Upper lobe of left lung (tissue), 4 donors: ENCODE results near the gene SIRPD.
A peak's percentile ranks its signal among the peaks of the same experiment; 100 is the strongest.

Experiments
- POLR2A ChIP-seq, 4 donors: fragments of 450-650 bp; IDR thresholded peaks; one replicate each; pipeline ENCODE4 v1.5.1; 2016 to 2017; ENCODE audit warnings: antibody characterized with exemption in 4 of 4, mild to moderate bottlenecking in 2 of 4
- POLR2AphosphoS5 ChIP-seq, 2 donors: sonication (generic); formaldehyde crosslinking; IDR thresholded peaks; one replicate each; pipeline ENCODE4 v1.5.1; 2017; ENCODE audit warnings: antibody characterized with exemption in 2 of 2
- TF ChIP-seq, protein P1 (sequence below), 6 experiments: fragments of 450-650 bp in 4 of 6; fragments of 200-600 bp in 2 of 6; sonication (generic) in 2 of 6; IDR thresholded peaks; one replicate each; pipeline ENCODE4 v1.5.1; 2016 to 2019; ENCODE audit warnings: antibody characterized with exemption in 6 of 6

DNA sequence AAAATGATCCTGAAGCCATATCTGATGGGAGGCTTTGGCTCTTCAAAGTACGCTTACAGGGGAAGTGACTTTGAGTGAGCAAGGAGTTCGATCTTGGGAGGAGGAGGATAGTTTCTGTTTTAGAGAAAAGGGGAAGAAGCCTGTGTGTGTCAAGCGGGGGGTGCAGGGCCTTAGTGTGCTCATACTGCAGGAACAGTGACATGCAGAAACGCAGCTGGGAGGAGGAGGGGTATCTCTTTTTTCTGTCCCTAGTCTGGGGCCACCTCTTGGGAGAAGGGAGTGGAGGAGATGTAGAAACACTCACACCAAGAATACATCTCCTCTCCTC, 19.8 kb downstream of the SIRPD start:
- TF ChIP-seq, protein P1, sequence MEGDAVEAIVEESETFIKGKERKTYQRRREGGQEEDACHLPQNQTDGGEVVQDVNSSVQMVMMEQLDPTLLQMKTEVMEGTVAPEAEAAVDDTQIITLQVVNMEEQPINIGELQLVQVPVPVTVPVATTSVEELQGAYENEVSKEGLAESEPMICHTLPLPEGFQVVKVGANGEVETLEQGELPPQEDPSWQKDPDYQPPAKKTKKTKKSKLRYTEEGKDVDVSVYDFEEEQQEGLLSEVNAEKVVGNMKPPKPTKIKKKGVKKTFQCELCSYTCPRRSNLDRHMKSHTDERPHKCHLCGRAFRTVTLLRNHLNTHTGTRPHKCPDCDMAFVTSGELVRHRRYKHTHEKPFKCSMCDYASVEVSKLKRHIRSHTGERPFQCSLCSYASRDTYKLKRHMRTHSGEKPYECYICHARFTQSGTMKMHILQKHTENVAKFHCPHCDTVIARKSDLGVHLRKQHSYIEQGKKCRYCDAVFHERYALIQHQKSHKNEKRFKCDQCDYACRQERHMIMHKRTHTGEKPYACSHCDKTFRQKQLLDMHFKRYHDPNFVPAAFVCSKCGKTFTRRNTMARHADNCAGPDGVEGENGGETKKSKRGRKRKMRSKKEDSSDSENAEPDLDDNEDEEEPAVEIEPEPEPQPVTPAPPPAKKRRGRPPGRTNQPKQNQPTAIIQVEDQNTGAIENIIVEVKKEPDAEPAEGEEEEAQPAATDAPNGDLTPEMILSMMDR (IDR thresholded peaks at IDR 0.05): no peak
- TF ChIP-seq POLR2A (IDR thresholded peaks at IDR 0.05) (no peak), POLR2AphosphoS5 (IDR thresholded peaks at IDR 0.05) (peak in 1 of 2 donors; percentile 35)
